Dermis blood vessel endothelial cell (primary cell): ENCODE data around the gene ETFB. TPM values are rescaled to one million over a fixed set of nuclear protein-coding genes. Genes with fewer than 3 reads are reported as not detected.

ENCODE experiments used
- DNase-seq: peaks from one replicate; pipeline ENCODE4 v3.0.0; 2010
- total RNA-seq: library from RNA; depleted of rRNA; stranded (reverse); fragments of >200 nt; gene quantifications from 2 replicates; pipeline ENCODE4 v1.2.3, GENCODE V29; 2014

ETFB gene
- total RNA-seq, 1 donor from 2014 or later: 98.5 TPM

DNA sequence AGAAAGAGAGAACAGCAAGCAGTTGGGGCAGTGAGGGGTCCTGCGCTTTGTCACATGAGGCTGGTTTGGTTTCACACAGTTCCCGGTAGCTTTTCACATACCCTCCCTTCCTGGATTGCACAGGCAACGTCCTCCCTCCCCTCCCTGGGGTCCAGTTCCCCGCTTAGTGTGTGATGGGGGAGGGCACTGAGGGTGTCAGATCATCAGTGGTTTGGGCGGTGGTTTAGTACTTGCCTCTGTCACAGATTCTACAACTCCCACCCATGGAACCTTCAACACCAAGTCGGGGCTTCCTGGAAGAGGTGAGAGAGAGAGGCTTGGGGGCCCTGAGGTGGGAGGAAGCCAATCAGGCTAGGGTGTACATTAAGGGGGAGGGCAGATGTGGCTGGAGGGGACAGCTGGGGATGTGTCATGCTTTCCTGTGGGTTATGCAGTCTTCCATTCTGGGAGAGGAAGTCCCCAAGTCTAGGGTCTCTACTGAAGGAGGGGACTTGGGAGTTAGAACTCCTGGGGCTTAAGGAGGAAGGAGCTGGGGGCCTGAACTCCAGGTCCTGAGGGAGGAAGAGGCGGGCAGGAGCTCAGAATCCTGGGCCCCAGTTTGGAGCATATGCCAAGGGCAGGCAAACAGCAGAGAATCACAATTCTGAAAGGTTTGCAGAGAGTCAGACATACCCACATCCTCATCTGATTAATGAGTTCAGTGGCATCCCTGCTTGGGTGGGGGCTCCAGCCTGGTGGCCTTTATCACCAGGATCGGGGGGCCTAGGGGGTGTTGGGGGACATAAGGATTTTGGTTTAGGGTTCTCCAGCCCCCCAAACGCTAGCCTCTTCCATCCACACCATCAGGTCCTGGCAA is 6.7 kb upstream of the ETFB start, which contains the start of gene NKG7:
TSS of gene NKG7 (minus strand) at position 6 of the 856 bp plus-strand sequence. CDS start 119 bp downstream, outside the sequence.
- no peak for DNase-seq

DNA sequence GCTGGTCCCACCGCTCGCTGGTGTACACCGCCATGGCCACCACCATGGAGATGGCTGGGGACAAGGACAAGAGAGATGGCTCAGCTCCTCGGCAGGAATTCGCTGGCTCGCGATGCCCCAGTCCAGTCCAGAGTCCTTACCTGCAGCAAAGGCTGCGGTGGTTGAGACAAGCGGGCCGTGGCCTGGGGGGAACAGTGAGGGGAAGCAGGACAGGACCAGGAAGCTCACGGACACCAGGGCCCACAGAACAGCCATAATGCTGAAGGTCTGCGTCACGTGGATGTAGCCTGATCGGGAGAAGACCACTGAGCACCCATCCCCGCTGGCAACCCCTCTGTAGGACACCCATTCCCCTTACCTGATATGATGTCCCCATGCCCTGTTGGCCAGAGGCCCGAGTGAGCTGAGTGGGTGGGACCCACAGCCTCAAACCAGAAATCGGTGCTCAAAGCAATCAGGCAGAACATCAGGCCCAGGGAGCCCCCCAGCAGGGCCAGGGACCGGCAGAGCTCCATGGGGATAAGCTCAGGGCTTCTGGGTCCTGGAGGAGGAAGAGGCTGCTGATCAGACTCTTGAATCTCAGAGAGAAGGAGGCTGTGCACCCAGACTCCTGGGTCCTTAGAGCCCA is 5.9 kb upstream of the ETFB start:
- DNase-seq: no peak

- no peak for DNase-seq
Observed at GRCh38 chr19:51371186-51371690, 5.0 kb upstream of the ETFB start.

DNA sequence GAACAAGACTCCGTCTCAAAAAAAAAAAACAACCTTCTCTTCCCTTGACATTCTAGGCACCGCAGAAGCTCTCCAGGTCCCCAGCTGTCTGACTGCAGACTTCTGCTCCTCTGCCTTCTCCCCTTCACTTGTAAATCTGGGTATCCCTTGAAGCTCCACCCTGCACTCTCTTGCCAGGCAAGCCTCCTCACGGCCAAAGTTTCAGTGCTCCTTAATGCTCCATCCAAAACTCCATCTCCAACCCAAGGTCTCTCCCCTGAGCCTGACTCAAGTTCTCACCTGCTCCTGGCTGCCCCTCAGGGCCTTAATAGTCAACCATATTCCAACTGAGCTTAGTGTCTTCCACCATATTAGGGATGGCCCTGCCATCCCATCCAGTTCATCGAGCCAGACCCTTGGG is 4.0 kb upstream of the ETFB start:
- no peak for DNase-seq

- DNase-seq: no peak
Observed at GRCh38 chr19:51368366-51369282, 2.4 kb upstream of the ETFB start, which contains the start of gene CLDND2. Gene CLDND2 (minus strand): TSS chr19:51369003. CDS start chr19:51368577, 426 bp downstream.

GRCh38 chr19:51367565-51368365 is 1.6 kb upstream of the ETFB start:
- peak; percentile 99 for DNase-seq

- no peak for DNase-seq
Observed at GRCh38 chr19:51367255-51367564, 1.0 kb upstream of the ETFB start.

GRCh38 chr19:51366389-51367254 is 434 bp upstream of the ETFB start:
- peak; percentile 98 for DNase-seq

DNA sequence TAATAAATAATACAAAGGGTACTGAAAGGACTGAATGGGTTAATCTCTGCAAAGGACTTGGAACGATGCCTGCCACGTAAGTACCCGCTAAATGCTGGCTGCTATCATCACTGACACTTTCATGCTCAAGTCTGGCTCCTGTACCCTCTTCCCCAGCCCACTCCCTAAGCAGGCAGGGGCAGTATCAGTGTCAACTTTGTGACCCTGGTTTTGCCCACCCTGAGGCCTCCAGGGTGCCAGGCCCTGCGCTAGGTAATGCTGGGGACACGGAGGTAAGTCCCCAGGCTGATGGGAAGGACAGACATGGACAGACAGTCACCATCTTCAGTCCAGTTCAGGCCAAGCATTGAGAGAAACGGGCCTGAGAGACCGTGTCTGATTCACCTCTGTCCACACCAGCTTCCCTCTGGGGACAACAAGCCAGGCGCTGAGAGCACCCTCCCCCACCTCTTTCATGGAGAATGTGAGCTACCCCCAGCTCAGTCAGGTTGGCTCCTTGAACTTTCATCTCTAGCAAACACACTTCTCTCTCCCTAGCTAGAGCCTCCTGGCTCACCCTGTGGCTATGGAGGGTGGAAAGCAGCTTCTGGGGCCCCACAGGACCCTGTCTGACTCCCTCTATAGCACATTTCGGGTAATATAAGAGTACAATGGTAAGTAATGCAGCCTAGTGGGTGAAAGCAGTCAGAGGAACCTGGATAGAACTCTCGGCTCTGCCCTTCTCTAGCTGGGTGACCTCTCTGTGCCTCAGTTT is 800 bp downstream of the ETFB start:
- peak; percentile 42 for DNase-seq

DNA sequence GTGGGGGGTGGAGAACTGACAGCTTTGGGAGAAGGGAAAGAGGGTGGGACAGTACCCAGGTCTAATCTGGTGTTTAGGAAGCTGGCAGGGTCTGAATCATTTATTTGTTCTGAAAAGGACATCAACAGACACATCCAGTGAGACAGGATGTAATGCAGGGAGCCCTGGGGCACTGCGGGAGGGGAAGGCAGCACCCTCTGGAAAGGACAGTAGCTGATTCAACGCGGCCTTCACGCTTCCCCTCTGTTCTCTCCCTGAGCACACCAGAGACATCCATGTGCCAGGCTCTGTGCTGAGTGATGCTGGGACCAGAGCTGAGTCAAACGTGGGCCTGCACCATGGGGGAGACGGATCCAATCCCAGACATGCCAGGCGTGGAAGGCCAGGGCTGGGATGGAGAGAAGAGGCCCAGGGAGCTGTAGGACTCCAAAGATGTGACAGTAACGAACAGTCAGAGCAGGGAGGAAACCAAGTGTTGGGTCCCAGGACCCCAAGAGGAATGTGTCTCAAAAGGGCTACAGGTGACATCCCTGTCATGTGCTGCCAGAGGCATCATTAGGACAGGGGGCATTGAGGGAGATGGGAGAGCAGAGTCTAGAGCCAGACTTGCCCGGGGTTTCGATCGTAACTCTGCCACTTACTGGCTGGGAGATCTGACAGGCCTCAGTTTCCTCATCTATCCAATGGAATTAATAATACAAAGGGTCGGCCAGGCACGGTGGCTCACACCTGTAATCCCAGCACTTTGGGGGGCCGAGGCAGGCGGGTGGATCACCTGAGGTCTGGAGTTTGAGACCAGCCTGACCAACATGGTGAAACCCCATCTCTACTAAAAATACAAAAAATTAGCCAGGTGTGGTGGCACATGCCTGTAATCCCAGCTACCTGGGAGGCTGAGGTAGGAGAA is 1.7 kb downstream of the ETFB start:
- DNase-seq: peak; percentile 24

GRCh38 chr19:51361239-51361638 is 4.9 kb downstream of the ETFB start:
- no peak for DNase-seq

DNA sequence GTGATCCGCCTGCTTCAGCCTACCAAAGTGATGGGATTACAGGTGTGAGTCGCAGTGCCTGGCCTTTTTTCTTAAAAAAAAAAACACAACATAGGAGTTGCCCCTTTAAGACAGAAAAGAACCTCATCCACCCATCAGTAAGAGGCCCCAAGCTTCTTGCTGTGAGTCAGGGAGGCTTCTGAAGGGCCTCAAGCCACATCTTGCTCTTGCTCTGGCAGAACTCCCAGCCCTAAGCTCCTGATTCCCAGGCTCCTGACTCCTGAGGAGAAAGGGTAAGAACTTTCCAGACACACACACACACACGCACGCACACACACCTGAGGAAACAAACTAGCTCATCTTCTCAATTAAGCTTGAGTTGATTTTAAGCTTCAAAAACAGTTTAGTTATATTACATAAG is 6.9 kb downstream of the ETFB start:
- no peak for DNase-seq

- no peak for DNase-seq
Observed at GRCh38 chr19:51357952-51358351, 8.2 kb downstream of the ETFB start.

DNA sequence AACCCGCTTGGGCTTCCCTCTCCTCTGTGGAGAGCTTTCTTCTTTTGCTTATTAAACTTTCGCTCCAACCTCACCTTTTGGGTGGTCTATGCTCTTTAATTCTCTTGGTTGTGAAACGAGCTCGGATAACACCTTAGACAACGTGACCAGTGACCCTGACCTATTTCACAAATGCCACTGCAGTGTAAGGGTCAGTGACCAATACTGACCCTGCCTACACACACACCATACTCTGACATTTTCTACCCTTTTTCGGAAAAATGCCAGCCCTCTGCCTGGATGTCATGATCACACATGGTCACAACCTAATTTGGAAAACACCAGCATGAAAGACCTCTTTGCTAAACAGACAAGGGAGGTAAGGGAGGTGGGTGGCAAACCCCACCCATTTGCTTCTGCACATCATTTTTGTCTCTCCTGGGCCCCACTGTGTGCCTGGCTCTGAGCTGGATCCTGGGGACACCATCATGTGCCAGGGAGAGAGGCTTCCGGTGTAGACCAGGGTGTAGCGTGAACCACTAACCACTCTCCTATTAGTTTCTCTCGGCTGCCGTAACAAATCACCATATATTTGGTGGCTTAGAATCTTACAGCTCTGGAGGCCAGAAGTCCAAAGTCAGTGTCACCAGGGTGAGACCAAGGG is 9.9 kb downstream of the ETFB start:
- DNase-seq: no peak

GRCh38 chr19:51354742-51355148 is 11.4 kb downstream of the ETFB start:
- no peak for DNase-seq

DNA sequence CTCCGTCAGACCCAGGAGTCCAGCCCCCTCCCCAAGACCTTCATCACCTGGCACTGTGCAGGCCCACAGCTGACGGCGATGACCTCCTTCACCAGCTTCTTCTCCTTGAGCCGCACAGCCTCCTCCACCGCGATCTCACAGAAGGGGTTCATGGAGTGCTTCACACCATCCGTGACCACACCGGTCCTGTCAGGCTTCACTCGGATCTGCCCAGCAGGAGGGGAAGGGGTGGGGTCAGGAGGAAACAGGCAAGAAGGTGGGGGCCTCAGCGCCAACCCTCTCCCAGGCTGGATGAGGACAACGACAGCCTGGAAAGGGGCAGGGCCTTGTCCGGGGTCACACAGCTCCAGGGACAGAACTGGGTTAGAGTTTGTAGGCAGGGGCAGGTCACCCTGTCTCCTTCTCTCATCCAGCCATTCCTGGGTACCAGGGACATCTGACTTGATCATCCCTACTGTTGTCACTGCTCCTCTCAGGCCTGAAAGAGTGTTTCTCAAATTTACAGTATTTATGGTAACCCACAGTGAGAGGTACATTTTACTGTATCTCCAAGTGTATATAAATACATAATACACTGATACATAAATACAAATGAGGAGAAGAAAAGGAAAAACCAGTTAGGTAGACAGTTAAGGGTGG is 12.0 kb downstream of the ETFB start:
- no peak for DNase-seq

DNA sequence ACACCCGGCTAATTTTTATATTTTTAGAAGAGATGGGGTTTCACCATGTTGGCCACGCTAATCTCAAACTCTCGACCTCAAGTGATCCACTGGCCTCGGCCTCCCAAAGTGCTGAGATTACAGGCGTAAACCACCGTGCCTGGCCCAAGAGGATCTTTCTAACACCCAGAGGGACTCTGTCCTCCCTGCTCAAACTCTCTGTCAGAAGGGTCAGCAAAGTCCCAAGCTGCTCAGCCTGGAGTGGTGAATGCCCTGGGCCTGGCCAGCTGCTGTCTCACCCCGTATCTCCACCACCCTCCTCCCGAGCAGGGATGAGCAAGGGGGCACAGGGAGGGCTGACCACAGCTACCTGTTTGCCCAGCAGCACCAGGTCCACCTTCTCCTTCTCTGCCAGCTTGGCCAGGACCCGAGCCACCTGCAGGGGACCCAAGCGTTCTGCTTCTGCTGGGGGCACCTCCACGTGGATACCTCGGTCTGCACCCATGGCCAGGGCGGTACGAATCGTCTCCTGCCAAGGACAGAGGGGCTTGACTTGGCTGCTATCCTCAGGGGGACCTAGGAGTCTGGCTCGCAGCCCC is 13.3 kb downstream of the ETFB start:
- no peak for DNase-seq
